PC-3 (cell line): ENCODE results near the gene MAML2. TPM values are rescaled to one million over a fixed set of nuclear protein-coding genes. Genes with fewer than 3 reads are reported as not detected.

Experiments used
- ATAC-seq: fragments of 200-7000 bp; cut with Tn5 transposase; 2 replicates; pipeline ENCODE4 v1.9.1; 2020; ENCODE audit warnings: mild to moderate bottlenecking, moderate library complexity
- BruUV-seq: library from RNA; stranded (reverse); fragments of 400-500 nt; replicated peaks from 2 replicates; lab custom pipeline; 2021; lab: Mats Ljungman, UMichigan
- CTCF ChIA-PET: fragments of 300-600 bp; sonication (Branson Sonifier 250); formaldehyde crosslinking; loops from one replicate; lab custom pipeline; 2022; ENCODE audit warnings: antibody characterized with exemption; lab: Charles Lee
- POLR2A ChIA-PET: fragments of 300-600 bp; sonication (Branson Sonifier 250); formaldehyde crosslinking; loops from one replicate; lab custom pipeline; 2022; ENCODE audit warnings: antibody characterized with exemption; ENCODE audit not compliant: unreplicated experiment; lab: Charles Lee
- DNase-seq: peaks from one replicate; pipeline ENCODE4 v3.0.0-alpha.2; 2015
- H2AFZ ChIP-seq: fragments of 300-600 bp; sonication (generic); 2 replicates; pipeline ENCODE4 v1.6.0; 2016; ENCODE audit warnings: antibody characterized with exemption, low read length
- H3F3A ChIP-seq: fragments of 300-600 bp; sonication (generic); one replicate; pipeline ENCODE4 v1.6.0; 2017; ENCODE audit warnings: antibody characterized with exemption, low read length, control low read depth, mild to moderate bottlenecking; ENCODE audit not compliant: unreplicated experiment
- H3K27ac ChIP-seq: fragments of 300-600 bp; sonication (generic); 2 replicates; pipeline ENCODE4 v1.5.1; 2016; ENCODE audit warnings: mild to moderate bottlenecking, low read length
- H3K27me3 ChIP-seq: fragments of 300-600 bp; sonication (generic); 2 replicates; pipeline ENCODE4 v1.6.1; 2016; ENCODE audit warnings: low read length, mixed read lengths
- H3K36me3 ChIP-seq: fragments of 300-600 bp; sonication (generic); 2 replicates; pipeline ENCODE4 v1.6.1; 2016; ENCODE audit warnings: low read depth, mixed run types, low read length, mixed read lengths
- H3K4me1 ChIP-seq: fragments of 300-600 bp; sonication (generic); 2 replicates; pipeline ENCODE4 v1.5.1; 2016; ENCODE audit warnings: low read length; ENCODE audit not compliant: insufficient read depth
- H3K4me2 ChIP-seq: fragments of 300-600 bp; sonication (generic); 2 replicates; pipeline ENCODE4 v1.6.0; 2016; ENCODE audit warnings: low read length
- H3K4me3 ChIP-seq: fragments of 300-600 bp; sonication (generic); 2 replicates; pipeline ENCODE4 v1.5.1; 2016; ENCODE audit warnings: mild to moderate bottlenecking, low read length, mixed read lengths
- H3K79me2 ChIP-seq: fragments of 300-600 bp; sonication (generic); 2 replicates; pipeline ENCODE4 v1.6.1; 2017; ENCODE audit warnings: low read length, mixed read lengths
- H3K9ac ChIP-seq: fragments of 300-600 bp; sonication (generic); 2 replicates; pipeline ENCODE4 v1.6.0; 2016; ENCODE audit warnings: mild to moderate bottlenecking, low read length
- H3K9me2 ChIP-seq: fragments of 300-600 bp; sonication (generic); replicated peaks from 2 replicates; pipeline ENCODE4 v1.6.1; 2016; ENCODE audit warnings: mixed run types, low read length, mixed read lengths
- H3K9me3 ChIP-seq: fragments of 300-600 bp; sonication (generic); 2 replicates; pipeline ENCODE4 v1.6.1; 2016; ENCODE audit warnings: low read length, mixed read lengths
- H4K20me1 ChIP-seq: fragments of 300-600 bp; sonication (generic); 2 replicates; pipeline ENCODE4 v1.6.1; 2016; ENCODE audit warnings: low read length, mixed read lengths
- EZH2 ChIP-seq: fragments of 300-600 bp; sonication (generic); IDR thresholded peaks from one replicate; pipeline ENCODE4 v1.6.1; 2017; ENCODE audit warnings: antibody characterized with exemption, mild to moderate bottlenecking, low read length; ENCODE audit not compliant: unreplicated experiment
- EZH2phosphoT487 ChIP-seq: fragments of 300-600 bp; sonication (generic); IDR thresholded peaks from 2 replicates; pipeline ENCODE4 v1.6.1; 2018; ENCODE audit warnings: mild to moderate bottlenecking, antibody characterized with exemption, low read length, borderline replicate concordance
- intact Hi-C: fragments of 100-400 bp; cut with micrococcal nuclease; formaldehyde crosslinking; loops from 2 replicates; pipeline ENCODE4 v1.9.0; 2023
- total RNA-seq: library from RNA; depleted of rRNA; stranded (reverse); fragments of >200 nt; gene quantifications from 2 replicates; pipeline ENCODE4 v1.2.3, GENCODE V29; 2014
- TF ChIP-seq, protein P1 (sequence below): fragments of 300-600 bp; sonication (generic); conservative IDR thresholded peaks from 2 replicates; pipeline ENCODE4 v1.5.1; 2017; ENCODE audit warnings: antibody characterized with exemption, low read depth, mild to moderate bottlenecking, low read length

MAML2 gene
- total RNA-seq, 1 experiment from 2014 or later: 10.9 TPM

DNA sequence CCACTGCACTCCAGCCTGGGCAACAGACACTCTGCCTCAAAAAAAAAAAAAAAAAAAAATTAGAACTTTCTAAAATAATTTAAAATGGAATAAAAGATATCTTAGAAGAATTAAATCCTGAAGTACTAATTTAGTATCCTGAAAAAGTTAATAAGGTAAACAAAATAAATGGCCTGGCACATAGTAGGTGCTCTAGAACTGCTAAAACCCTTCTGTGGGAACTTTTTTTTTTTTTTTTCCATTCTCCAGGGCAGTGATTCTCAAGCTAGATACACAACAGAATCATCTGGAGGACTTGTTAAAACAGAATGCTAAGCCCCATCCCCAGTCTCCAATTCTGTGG, 65.3 kb downstream of the MAML2 start:
- no peak for ATAC-seq
- no peak for TF ChIP-seq EZH2
- TF ChIP-seq, protein P1, sequence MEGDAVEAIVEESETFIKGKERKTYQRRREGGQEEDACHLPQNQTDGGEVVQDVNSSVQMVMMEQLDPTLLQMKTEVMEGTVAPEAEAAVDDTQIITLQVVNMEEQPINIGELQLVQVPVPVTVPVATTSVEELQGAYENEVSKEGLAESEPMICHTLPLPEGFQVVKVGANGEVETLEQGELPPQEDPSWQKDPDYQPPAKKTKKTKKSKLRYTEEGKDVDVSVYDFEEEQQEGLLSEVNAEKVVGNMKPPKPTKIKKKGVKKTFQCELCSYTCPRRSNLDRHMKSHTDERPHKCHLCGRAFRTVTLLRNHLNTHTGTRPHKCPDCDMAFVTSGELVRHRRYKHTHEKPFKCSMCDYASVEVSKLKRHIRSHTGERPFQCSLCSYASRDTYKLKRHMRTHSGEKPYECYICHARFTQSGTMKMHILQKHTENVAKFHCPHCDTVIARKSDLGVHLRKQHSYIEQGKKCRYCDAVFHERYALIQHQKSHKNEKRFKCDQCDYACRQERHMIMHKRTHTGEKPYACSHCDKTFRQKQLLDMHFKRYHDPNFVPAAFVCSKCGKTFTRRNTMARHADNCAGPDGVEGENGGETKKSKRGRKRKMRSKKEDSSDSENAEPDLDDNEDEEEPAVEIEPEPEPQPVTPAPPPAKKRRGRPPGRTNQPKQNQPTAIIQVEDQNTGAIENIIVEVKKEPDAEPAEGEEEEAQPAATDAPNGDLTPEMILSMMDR: no peak
- no peak for TF ChIP-seq EZH2phosphoT487

DNA sequence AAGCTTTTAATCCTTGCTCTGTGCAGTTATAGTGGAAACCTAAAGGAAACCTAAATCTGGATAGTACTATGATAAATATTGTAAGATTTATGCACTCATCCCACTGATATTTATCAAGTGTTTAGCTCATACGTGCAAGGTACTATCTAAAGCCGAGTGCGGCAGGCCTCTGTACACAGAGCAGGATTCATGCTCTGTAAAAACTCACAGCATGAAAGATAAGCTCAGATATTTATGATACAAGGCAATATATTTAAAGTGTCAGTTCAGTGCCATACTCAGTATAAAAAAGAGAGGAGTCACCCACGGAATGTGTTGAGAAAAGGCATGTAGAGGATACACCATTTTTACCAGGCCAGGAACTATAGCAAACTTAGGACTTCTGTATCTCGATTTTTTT, 66.2 kb downstream of the MAML2 start:
- Histone ChIP-seq H3K27ac (no peak overlapping the region), H2AFZ (no peak overlapping the region), H3K4me2 (no peak overlapping the region), H3K27me3 (no peaks in the 10 kb centered on the region), H3F3A (no peaks in the 10 kb centered on the region), H3K9ac (no peak overlapping the region), H3K4me1 (peaks cover 51% of the 10 kb centered on the region), H3K9me2 (no peaks in the 10 kb centered on the region), H3K4me3 (no peak overlapping the region), H3K36me3 (peaks cover 3% of the 10 kb centered on the region; the same call in 1 of the 2 replicates), H3K79me2 (peaks cover 3% of the 10 kb centered on the region; the same call in 1 of the 2 replicates), H3K9me3 (no peaks in the 10 kb centered on the region), H4K20me1 (no peaks in the 10 kb centered on the region)
- intact Hi-C loops: no loop called here
- POLR2A ChIA-PET: no interaction called here
- DNase-seq: no peak
- TF ChIP-seq, protein P1: no peak
- TF ChIP-seq EZH2phosphoT487 (no peak), EZH2 (no peak)
- BruUV-seq: no TSS peak
- no peak for ATAC-seq
- CTCF ChIA-PET: interaction anchor here (0.5 kb wide), 1 partner anchor 107 kb away, joined by 4 read pairs; no protein-coding TSS in a partner anchor

More for the DNA sequence above, 65.3 kb downstream of the MAML2 start:
- Histone ChIP-seq H3K9me2 (no peaks in the 10 kb centered on the region), H3K4me2 (no peak overlapping the region), H4K20me1 (no peaks in the 10 kb centered on the region), H3K4me3 (no peak overlapping the region), H3K36me3 (no peaks in the 10 kb centered on the region), H3K9me3 (no peaks in the 10 kb centered on the region), H3K9ac (no peak overlapping the region), H3K79me2 (no peaks in the 10 kb centered on the region), H3F3A (no peaks in the 10 kb centered on the region), H3K27me3 (no peaks in the 10 kb centered on the region), H3K27ac (no peak overlapping the region), H3K4me1 (peaks cover 43% of the 10 kb centered on the region), H2AFZ (no peak overlapping the region)
- no TSS peak for BruUV-seq
- intact Hi-C loops: no loop called here
- DNase-seq: no peak
- ChIA-PET CTCF (no interaction called here), POLR2A (no interaction called here)

DNA sequence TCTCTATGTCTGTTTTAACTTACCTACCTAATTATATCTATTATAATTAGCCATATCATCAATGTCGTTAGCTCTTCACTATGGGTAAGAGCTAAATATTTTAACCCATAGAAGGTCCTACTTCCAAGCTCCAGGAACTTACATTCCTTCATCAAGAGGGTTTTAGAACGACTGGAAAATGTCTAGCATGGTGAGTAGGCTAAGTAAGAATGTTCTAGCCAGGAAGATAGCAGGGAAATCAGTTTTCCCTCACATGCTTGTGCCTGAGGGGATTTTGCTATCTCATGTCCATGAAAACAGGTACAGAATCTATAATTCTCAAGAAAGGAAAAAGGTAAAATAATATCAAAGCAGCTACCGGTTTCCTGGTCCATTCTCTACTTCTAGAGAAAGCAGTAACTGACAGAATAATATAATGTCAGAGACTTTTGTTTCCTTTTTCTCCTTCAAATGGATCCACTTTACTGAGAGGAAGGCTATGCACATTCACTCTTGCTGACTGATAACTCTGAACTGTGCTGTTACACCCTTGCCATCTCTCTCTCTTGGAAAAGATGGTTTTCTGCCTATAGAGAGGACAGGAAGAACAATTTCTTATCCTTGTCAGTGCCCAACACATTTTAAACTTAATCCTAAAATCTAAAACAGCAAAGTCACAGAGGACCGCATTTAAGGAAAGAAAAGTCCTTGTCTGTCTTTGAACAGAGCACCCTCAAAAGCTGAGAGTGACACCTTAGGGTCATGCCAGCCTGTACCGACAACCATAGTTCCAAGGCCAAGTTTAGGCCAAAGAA, 67.0 kb downstream of the MAML2 start:
- H3K4me2 ChIP-seq: no peak overlapping the region
- peaks cover 54% of the 10 kb centered on the region for H3K4me1 ChIP-seq
- no peak overlapping the region for H3K9ac ChIP-seq
- no peaks in the 10 kb centered on the region for H3F3A ChIP-seq
- H3K27ac ChIP-seq: no peak overlapping the region
- intact Hi-C loops: no loop called here
- POLR2A ChIA-PET: no interaction called here
- no peak for TF ChIP-seq EZH2
- no peak for TF ChIP-seq EZH2phosphoT487
- TF ChIP-seq, protein P1: no peak
- H3K9me3 ChIP-seq: no peaks in the 10 kb centered on the region
- H3K36me3 ChIP-seq: peaks cover 5% of the 10 kb centered on the region; the same call in 1 of the 2 replicates
- no peaks in the 10 kb centered on the region for H3K9me2 ChIP-seq
- H2AFZ ChIP-seq: no peak overlapping the region
- CTCF ChIA-PET: no interaction called here
- ATAC-seq: no peak
- DNase-seq: no peak
- H3K4me3 ChIP-seq: no peak overlapping the region
- BruUV-seq: no TSS peak
- H3K27me3 ChIP-seq: no peaks in the 10 kb centered on the region
- no peaks in the 10 kb centered on the region for H4K20me1 ChIP-seq
- peaks cover 5% of the 10 kb centered on the region; the same call in 1 of the 2 replicates for H3K79me2 ChIP-seq
